Gastroesophageal sphincter (tissue), 3 donors: ENCODE data around the gene ACP3.

ENCODE experiments used
- CTCF ChIP-seq, 4 experiments: fragments of 200-600 bp in 2 of 4; fragments of 450-650 bp in 2 of 4; sonication (generic) in 1 of 4; IDR thresholded peaks; one replicate each; pipeline ENCODE4 v1.5.1; 2017 to 2019; ENCODE audit warnings: antibody characterized with exemption in 4 of 4, mild to moderate bottlenecking in 2 of 4, moderate library complexity in 2 of 4
- POLR2AphosphoS5 ChIP-seq: sonication (generic); formaldehyde crosslinking; IDR thresholded peaks from one replicate; pipeline ENCODE4 v1.6.1; 2017; ENCODE audit warnings: antibody characterized with exemption

- no peak for TF ChIP-seq CTCF (IDR thresholded peaks at IDR 0.05)
- no peak for TF ChIP-seq POLR2AphosphoS5
Measured at GRCh38 chr3:132311316-132311715, 5.9 kb upstream of the ACP3 start.
